Colonic mucosa (tissue), 4 donors: ENCODE measurements around the gene NR1I3. TPM values are rescaled to one million over a fixed set of nuclear protein-coding genes. Genes with fewer than 3 reads are reported as not detected.

Experiments
- DNase-seq: peaks from one replicate; pipeline ENCODE4 v3.0.0-alpha.2; 2020
- H3K27ac ChIP-seq: fragments of 200-600 bp; one replicate; pipeline ENCODE4 v1.8.0; 2021
- H3K27me3 ChIP-seq: fragments of 200-600 bp; one replicate; pipeline ENCODE4 v1.8.0; 2021
- H3K36me3 ChIP-seq: fragments of 200-600 bp; one replicate; pipeline ENCODE4 v1.8.0; 2021
- H3K4me1 ChIP-seq: fragments of 200-600 bp; one replicate; pipeline ENCODE4 v1.8.0; 2021; ENCODE audit warnings: mild to moderate bottlenecking
- H3K4me3 ChIP-seq: fragments of 200-600 bp; one replicate; pipeline ENCODE4 v1.8.0; 2021
- H3K9ac ChIP-seq, 2 donors: one replicate each; pipeline ENCODE4 v1.7.0; 2013; ENCODE audit warnings: control low read depth in 2 of 2, low read depth in 2 of 2, low read length in 2 of 2
- H3K9me3 ChIP-seq: fragments of 200-600 bp; one replicate; pipeline ENCODE4 v1.8.0; 2021
- intact Hi-C: fragments of 100-400 bp; cut with DNase I; formaldehyde crosslinking; loops from one replicate; pipeline ENCODE4 v1.14.1; 2022
- total RNA-seq, 2 donors: library from RNA; stranded (reverse); fragmentation: NEBNext Ultra II Directional in 1 of 2; extraction: Animal tissue kit (Norgen Biotek cat#: 25700) in 1 of 2; gene quantifications; one replicate each; pipeline ENCODE4 v1.2.1, GENCODE V29; 2021
- TF ChIP-seq, protein P1 (sequence below): fragments of 200-600 bp; IDR thresholded peaks from one replicate; pipeline ENCODE4 v1.8.0; 2022; ENCODE audit warnings: antibody characterized with exemption, mild to moderate bottlenecking
- donor health status: healthy.
- donor health status: DM: no; HTN: no; CAD: no.
- donor health status: DM: no; HTN: no; CAD: no.

NR1I3 gene, protein sequence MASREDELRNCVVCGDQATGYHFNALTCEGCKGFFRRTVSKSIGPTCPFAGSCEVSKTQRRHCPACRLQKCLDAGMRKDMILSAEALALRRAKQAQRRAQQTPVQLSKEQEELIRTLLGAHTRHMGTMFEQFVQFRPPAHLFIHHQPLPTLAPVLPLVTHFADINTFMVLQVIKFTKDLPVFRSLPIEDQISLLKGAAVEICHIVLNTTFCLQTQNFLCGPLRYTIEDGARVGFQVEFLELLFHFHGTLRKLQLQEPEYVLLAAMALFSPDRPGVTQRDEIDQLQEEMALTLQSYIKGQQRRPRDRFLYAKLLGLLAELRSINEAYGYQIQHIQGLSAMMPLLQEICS
- total RNA-seq = not detected

DNA sequence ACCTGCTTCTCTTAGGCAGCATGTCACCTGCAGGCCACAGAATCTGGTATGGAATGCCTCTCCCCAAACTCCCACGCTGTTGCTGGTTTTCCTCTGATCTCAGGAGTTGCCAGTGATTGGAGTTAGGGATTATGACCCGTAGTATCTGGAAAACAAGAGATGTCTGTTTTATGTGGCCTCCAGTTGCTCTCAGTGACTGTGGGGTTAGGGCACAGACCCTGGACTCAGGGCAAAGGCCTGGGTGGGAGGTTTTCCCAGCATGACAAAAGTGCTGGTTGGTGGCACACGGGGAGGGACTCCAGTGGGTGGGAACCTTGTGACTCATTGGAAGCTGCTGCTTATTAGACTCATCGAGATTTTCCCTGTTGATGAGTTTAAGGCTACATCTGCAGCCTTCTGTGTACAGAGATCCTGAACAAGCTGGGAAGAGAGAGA is at the start of gene NR1I3:
Gene NR1I3, minus strand, starts transcription at position 165 of the 435 bp plus-strand sequence. CDS start 1,638 bp downstream, outside the sequence.
- DNase-seq = no peak
- Histone ChIP-seq H3K9me3 (no peaks in the 10 kb centered on the region), H3K36me3 (no peaks in the 10 kb centered on the region), H3K27me3 (no peaks in the 10 kb centered on the region), H3K4me1 (no peaks in the 10 kb centered on the region), H3K27ac (no peak within 1 kb of the TSS), H3K9ac (no peak within 1 kb of the TSS), H3K4me3 (no peak within 1 kb of the TSS)
- intact Hi-C loops = no loop called here
- TF ChIP-seq, protein P1, sequence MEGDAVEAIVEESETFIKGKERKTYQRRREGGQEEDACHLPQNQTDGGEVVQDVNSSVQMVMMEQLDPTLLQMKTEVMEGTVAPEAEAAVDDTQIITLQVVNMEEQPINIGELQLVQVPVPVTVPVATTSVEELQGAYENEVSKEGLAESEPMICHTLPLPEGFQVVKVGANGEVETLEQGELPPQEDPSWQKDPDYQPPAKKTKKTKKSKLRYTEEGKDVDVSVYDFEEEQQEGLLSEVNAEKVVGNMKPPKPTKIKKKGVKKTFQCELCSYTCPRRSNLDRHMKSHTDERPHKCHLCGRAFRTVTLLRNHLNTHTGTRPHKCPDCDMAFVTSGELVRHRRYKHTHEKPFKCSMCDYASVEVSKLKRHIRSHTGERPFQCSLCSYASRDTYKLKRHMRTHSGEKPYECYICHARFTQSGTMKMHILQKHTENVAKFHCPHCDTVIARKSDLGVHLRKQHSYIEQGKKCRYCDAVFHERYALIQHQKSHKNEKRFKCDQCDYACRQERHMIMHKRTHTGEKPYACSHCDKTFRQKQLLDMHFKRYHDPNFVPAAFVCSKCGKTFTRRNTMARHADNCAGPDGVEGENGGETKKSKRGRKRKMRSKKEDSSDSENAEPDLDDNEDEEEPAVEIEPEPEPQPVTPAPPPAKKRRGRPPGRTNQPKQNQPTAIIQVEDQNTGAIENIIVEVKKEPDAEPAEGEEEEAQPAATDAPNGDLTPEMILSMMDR = no peak

DNA sequence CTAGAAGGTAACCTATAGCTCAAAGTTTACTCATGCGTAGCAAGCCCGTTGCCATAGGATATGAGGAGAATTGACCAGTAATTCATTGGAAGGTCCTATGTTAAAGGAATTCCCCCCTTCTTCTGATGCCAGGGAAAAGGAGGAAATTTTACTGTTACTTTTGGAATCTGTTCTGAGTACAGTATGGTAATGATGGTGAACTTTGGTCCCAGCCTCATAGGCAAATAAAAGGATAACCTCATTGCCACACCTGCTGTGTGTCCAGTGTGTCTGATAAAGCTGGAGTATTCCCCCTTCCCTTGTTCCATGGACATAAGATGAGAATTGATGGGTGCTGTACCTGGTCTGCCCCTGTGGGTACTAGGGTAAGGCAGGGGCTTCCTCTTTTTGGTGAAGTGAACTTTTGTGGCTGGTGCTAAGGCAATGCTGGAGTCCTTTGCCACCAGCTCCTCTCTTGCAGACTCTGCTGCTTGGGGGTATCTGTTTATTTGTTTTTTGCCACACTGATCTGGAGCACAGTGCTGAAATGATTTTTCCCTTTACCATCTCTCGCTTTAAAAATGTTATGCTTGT is 49.6 kb upstream of the NR1I3 start:
- no peak for DNase-seq
- no peak overlapping the region for H3K9ac ChIP-seq
- TF ChIP-seq, protein P1 = no peak
- intact Hi-C loops = no loop called here
- no peak overlapping the region for H3K4me3 ChIP-seq
- H3K4me1 ChIP-seq = no peaks in the 10 kb centered on the region
- no peaks in the 10 kb centered on the region for H3K9me3 ChIP-seq
- H3K27ac ChIP-seq = no peak overlapping the region
- no peaks in the 10 kb centered on the region for H3K36me3 ChIP-seq
- no peaks in the 10 kb centered on the region for H3K27me3 ChIP-seq

DNA sequence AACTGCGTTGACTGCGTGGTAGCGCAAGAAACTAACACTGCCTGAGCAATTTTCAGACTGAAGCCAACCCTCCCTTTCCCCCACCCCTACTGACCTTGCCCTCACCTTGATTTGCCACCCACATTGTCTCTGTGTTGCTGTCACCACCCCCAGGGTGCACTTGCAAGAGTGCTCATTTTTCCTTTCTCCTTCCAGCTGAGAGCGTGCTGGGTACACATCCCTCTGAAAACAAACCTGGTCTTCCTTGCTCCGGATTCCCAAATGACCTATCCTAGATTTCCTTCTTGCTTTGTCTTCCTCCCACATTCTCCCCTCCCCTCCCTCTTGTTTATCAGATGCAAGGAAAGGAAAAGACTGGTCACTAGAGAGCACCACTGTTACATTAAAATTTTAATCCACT is 47.5 kb upstream of the NR1I3 start:
- no peak for DNase-seq
- TF ChIP-seq, protein P1 = no peak
- H3K4me3 ChIP-seq = no peak overlapping the region

DNA sequence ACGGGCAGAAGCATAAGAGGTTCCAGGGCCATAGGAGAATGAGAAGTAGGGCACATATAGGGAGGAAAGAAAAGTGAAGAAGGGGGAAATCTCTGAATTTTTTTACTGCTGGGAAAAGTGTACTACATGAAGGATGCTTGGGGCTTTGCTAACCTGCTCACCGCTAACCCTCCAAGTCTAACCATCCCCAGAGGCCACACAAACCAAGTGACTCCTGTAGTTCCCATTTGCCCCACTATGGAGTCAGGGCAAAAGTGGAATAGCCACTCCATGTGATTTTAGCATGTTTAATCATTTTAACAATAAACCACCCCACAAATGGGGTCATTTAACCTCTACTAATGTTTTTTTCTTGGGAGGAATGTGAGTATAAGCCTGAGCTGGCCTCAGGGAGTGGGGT is 47.1 kb upstream of the NR1I3 start:
- Histone ChIP-seq H3K9me3 (no peaks in the 10 kb centered on the region), H3K9ac (no peak overlapping the region), H3K27me3 (no peaks in the 10 kb centered on the region), H3K36me3 (no peaks in the 10 kb centered on the region), H3K4me3 (no peak overlapping the region), H3K4me1 (no peaks in the 10 kb centered on the region), H3K27ac (no peak overlapping the region)
- TF ChIP-seq, protein P1 = no peak
- intact Hi-C loops = no loop called here
- DNase-seq = no peak

More for the DNA sequence above, 47.5 kb upstream of the NR1I3 start:
- Histone ChIP-seq H3K27me3 (no peaks in the 10 kb centered on the region), H3K27ac (no peak overlapping the region), H3K36me3 (no peaks in the 10 kb centered on the region), H3K4me1 (no peaks in the 10 kb centered on the region), H3K9me3 (no peaks in the 10 kb centered on the region), H3K9ac (no peak overlapping the region)
- intact Hi-C loops = no loop called here

DNA sequence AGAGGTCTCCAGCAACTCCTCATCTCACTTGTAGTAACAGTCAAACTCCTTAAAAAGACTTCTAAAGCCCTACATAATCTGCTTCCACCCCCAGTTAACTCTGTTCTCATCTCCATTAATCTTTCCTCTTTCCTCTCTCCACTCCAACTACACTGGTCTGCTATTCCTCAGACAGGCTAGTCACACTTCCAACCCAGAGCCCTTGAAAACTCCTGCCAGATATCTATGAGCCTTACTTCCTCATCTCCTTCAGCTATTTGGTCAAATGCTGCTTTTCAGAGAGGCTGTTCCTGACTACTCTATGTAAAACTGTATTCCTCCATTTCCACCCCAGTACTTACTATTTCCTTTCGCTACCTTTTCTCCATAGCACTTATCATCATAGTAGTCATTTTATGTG is 45.0 kb upstream of the NR1I3 start:
- no peak for DNase-seq
- no peaks in the 10 kb centered on the region for H3K4me1 ChIP-seq
- H3K27ac ChIP-seq = no peak overlapping the region
- TF ChIP-seq, protein P1 = no peak
- no peak overlapping the region for H3K4me3 ChIP-seq
- no peaks in the 10 kb centered on the region for H3K27me3 ChIP-seq
- intact Hi-C loops = no loop called here
- no peaks in the 10 kb centered on the region for H3K36me3 ChIP-seq
- no peak overlapping the region for H3K9ac ChIP-seq
- H3K9me3 ChIP-seq = no peaks in the 10 kb centered on the region
